Thyroid gland (tissue), 4 donors: ENCODE data around the gene UPK1A.

ENCODE experiments used
- CTCF ChIP-seq, 6 experiments: fragments of 200-600 bp in 3 of 6; fragments of 450-650 bp in 3 of 6; sonication (generic) in 3 of 6; IDR thresholded peaks; one replicate each; pipeline ENCODE4 v1.5.1; 2016 to 2019; ENCODE audit warnings: antibody characterized with exemption in 6 of 6, mild to moderate bottlenecking in 2 of 6, inconsistent platforms in 1 of 6, moderate library complexity in 1 of 6
- POLR2A ChIP-seq, 2 donors: fragments of 450-650 bp; IDR thresholded peaks; one replicate each; pipeline ENCODE4 v1.6.1; 2017; ENCODE audit warnings: antibody characterized with exemption in 2 of 2, mild to moderate bottlenecking in 2 of 2, moderate library complexity in 1 of 2

GRCh38 chr19:35642312-35642711 lies 24.0 kb upstream of the UPK1A start:
- no peak for TF ChIP-seq POLR2A (IDR thresholded peaks at IDR 0.05)
- TF ChIP-seq CTCF (IDR thresholded peaks at IDR 0.05) = no peak
